Memory B cell (primary cell): Measurements from ENCODE around the gene SLC52A1.
A peak's percentile ranks its signal among the peaks of the same experiment; 100 is the strongest.

Source experiments
- ATAC-seq: fragments of 150-1000 bp; cut with Tn5 transposase; 2 replicates; pipeline ENCODE4 v1.10.0; 2021; ENCODE audit warnings: low read depth, mild to moderate bottlenecking, moderate library complexity
- DNase-seq, 2 donors: peaks; one replicate each; pipeline ENCODE4 v3.0.0; 2022; ENCODE audit warnings: low spot score in 2 of 2
- H3K27ac Mint-ChIP-seq: one replicate; pipeline ENCODE4 v1.8.0; 2022; ENCODE audit warnings: mild to moderate bottlenecking, moderate library complexity, mixed read lengths
- H3K27me3 Mint-ChIP-seq: one replicate; pipeline ENCODE4 v1.8.0; 2022; ENCODE audit warnings: mixed read lengths
- H3K36me3 Mint-ChIP-seq: one replicate; pipeline ENCODE4 v1.8.0; 2022; ENCODE audit warnings: mild to moderate bottlenecking, mixed read lengths
- H3K4me1 Mint-ChIP-seq: one replicate; pipeline ENCODE4 v1.8.0; 2022; ENCODE audit warnings: mixed read lengths
- H3K4me3 Mint-ChIP-seq: one replicate; pipeline ENCODE4 v1.8.0; 2022; ENCODE audit warnings: mild to moderate bottlenecking, moderate library complexity, mixed read lengths
- H3K9me3 Mint-ChIP-seq: one replicate; pipeline ENCODE4 v1.8.0; 2022; ENCODE audit warnings: mixed read lengths

Gene SLC52A1

DNA sequence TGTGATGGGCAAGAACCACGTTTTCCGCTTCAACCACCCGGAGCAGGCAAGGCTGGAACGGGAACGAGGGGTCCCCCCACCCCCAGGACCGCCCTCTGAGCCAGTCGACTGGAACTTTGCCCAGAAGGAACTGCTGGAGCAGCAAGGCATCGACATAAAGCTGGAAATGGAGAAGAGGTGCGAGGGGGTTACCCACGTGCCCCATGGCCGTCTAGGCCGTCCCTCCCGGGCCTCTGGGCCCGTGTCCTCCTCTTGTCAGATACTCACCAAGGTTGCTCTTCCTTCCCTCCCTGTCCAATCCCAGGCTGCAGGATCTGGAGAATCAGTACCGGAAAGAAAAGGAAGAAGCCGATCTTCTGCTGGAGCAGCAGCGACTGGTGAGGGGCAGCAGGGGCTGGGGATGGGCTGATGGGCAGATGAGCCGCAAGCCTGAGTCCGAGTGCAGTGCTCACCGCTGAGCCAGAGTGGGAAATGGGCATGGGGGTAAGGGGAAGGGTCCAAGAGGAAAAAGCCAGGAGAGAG lies 14.7 kb downstream of the SLC52A1 start:
- H3K36me3 Mint-ChIP-seq, result peaks cover 28% of the 10 kb centered on the region

DNA sequence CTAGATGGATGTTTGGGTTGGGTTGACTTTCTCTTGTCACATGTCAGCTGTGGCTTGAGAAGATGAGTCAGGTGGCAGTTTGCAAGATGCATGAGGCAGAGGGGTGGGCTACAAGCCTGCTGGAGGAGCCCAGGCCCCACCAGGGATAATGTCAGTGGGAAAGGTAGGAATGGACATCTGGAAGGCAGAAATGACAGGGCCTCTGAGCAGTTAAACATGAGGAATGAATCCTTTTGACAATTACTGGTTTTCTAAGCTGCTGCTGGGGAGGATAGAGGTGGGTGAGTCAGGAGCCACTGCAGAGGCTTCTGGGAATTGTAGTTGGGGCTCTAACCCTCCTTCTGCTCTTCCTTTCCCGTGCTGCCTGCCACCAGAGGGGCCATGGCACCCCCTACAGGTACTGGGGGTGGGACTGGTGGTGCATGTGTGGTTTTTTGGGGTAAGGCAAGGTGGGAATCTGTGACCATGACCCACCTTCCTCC lies 15.7 kb downstream of the SLC52A1 start:
- DNase-seq (no peak), ATAC-seq (no peak)
- H3K4me1 Mint-ChIP-seq, result peaks cover 5% of the 10 kb centered on the region
- no peak overlapping the region for H3K4me3 Mint-ChIP-seq
- no peaks in the 10 kb centered on the region for H3K9me3 Mint-ChIP-seq
- peak overlapping the region; percentile 62 for H3K27ac Mint-ChIP-seq
- H3K36me3 Mint-ChIP-seq, result peaks cover 28% of the 10 kb centered on the region
- no peaks in the 10 kb centered on the region for H3K27me3 Mint-ChIP-seq

More for the DNA sequence above, 14.7 kb downstream of the SLC52A1 start:
- Mint-ChIP-seq H3K27me3 (no peaks in the 10 kb centered on the region), H3K9me3 (no peaks in the 10 kb centered on the region), H3K4me3 (no peak overlapping the region), H3K4me1 (peaks cover 5% of the 10 kb centered on the region), H3K27ac (no peak overlapping the region)
- ATAC-seq, result no peak
- DNase-seq, result no peak

DNA sequence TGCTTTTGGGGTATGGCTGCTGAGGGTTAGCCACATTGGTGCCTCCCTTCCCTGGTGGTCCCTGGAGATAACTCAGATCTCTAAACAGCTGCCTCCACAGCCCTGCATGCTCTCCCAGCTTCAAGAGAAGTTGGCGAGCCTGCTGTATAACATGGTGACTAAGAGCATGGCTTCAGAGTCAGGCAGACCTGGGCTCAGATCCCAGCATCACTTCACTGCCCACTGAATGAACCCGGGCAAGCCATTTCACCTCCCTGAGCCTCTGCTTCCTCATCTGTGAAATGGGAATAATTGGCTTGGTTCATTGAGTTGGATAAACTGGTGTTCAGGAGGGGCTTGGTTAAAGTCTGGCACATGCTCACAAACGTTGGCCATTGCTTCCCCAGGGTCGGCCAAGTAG lies 20.9 kb downstream of the SLC52A1 start:
- no peaks in the 10 kb centered on the region for H3K27me3 Mint-ChIP-seq
- H3K27ac Mint-ChIP-seq, result no peak overlapping the region
- H3K36me3 Mint-ChIP-seq, result peaks cover 22% of the 10 kb centered on the region

DNA sequence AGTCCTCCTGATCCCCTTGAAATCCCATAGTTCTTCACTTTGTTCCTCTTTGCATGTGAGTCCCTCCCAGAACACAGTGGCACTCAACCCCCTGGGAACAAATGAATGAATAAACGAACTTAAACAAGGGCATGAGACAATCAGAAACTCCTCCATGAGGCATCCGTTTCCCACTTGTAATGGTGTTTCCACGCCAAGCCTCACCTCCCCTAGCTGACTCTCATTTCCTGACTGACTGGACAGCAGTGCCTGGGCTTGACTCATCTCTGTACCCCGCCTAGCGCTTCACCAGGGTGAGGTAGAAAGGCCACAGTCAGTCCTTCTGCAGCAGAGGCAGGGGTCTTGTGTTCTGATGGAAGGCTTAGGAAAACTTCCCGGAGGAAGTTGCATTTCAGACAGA lies 23.3 kb downstream of the SLC52A1 start:
- Mint-ChIP-seq H3K4me1 (peaks cover 4% of the 10 kb centered on the region), H3K4me3 (no peak overlapping the region), H3K27me3 (no peaks in the 10 kb centered on the region), H3K9me3 (no peaks in the 10 kb centered on the region), H3K36me3 (peaks cover 36% of the 10 kb centered on the region), H3K27ac (no peak overlapping the region)
- ATAC-seq (no peak), DNase-seq (no peak)

More for the DNA sequence above, 20.9 kb downstream of the SLC52A1 start:
- Mint-ChIP-seq H3K4me3 (no peak overlapping the region), H3K4me1 (peaks cover 6% of the 10 kb centered on the region), H3K9me3 (no peaks in the 10 kb centered on the region)
- DNase-seq (no peak), ATAC-seq (no peak)

DNA sequence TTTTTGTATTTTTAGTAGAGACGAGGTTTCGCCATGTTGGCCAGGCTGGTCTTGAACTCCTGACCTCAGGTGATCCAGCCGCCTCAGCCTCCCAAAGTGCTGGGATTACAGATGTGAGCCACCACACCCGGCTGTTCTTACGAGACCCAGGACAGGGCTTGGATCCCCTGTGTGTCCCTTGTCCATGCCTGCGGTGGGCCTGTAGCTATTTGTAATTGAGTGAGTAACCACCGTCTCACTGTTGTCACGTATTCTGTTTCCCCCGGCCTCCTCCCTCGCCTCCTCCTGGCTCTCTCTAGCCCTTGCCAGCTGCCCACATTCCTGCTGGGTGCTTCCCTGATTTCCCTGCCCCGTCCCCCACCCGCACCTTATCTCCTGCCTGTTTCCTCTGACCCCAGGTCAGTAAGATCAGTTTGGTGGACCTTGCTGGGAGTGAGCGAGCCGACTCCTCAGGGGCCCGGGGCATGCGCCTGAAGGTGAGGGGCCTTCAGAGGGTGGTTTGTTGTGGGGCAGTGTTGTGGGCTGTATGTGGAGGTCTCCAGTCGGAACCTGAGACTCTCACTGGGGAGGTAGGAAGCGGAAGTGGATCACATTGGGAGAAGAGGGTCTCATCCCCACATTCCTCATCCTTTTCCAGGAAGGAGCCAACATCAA lies 31.9 kb downstream of the SLC52A1 start:
- peaks cover 59% of the 10 kb centered on the region for H3K36me3 Mint-ChIP-seq

DNA sequence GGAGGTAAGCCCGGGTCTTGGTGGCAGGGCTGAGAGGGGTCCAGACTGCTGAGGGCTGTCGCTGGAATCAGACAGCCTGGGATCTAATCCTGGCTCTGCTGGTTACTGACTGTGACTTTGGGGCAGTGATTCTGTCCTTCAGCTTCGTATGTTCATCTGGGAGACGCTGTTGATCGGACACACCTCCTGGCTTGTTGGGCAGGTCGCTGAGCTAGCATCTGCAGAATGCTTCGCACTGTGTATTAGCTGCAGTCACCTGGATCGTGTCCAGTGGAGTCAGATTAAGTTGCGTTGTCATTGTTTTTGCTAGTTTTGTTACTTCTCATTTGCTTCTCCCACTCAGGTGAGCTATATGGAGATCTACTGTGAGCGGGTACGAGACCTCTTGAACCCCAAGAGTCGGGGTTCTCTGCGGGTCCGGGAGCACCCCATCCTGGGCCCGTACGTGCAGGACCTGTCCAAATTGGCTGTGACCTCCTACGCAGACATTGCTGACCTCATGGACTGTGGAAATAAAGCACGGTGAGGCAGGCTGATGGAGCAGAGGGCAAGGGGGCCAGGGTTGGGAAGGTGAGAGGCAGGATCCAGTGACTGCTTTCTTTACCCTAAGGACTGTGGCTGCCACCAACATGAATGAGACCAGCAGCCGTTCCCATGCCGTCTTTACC lies 33.0 kb downstream of the SLC52A1 start:
- Mint-ChIP-seq H3K36me3 (peaks cover 48% of the 10 kb centered on the region), H3K4me3 (no peak overlapping the region), H3K27me3 (no peaks in the 10 kb centered on the region), H3K27ac (no peak overlapping the region), H3K4me1 (peaks cover 15% of the 10 kb centered on the region), H3K9me3 (no peaks in the 10 kb centered on the region)
- DNase-seq (no peak), ATAC-seq (no peak)

More for the DNA sequence above, 31.9 kb downstream of the SLC52A1 start:
- DNase-seq, result no peak
- H3K9me3 Mint-ChIP-seq, result no peaks in the 10 kb centered on the region
- ATAC-seq, result no peak
- H3K4me1 Mint-ChIP-seq, result peaks cover 14% of the 10 kb centered on the region
- no peak overlapping the region for H3K27ac Mint-ChIP-seq
- no peak overlapping the region for H3K4me3 Mint-ChIP-seq
- H3K27me3 Mint-ChIP-seq, result no peaks in the 10 kb centered on the region

DNA sequence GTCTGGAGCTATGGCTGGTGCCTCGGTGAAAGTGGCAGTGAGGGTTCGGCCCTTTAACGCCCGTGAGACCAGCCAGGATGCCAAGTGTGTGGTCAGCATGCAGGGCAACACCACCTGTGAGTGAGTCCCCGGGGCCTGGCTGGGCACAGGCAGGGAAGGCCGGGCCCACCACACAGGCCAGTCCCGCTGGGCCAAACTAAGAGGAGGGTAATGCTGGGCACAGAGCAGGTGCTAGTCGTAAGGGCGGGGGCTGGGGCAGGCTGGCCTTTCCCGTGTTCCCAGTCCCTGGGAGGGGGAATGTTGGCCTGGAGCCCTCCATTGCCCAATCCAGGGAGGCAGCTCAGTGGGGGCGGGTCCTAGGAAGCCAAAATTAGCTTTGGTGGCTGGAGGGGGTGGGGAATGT lies 35.0 kb downstream of the SLC52A1 start:
- no peak for ATAC-seq
- no peak overlapping the region for H3K4me3 Mint-ChIP-seq
- peaks cover 22% of the 10 kb centered on the region for H3K4me1 Mint-ChIP-seq
- no peaks in the 10 kb centered on the region for H3K9me3 Mint-ChIP-seq
- H3K27me3 Mint-ChIP-seq, result no peaks in the 10 kb centered on the region
- H3K36me3 Mint-ChIP-seq, result peaks cover 37% of the 10 kb centered on the region
- H3K27ac Mint-ChIP-seq, result no peak overlapping the region
- no peak for DNase-seq

DNA sequence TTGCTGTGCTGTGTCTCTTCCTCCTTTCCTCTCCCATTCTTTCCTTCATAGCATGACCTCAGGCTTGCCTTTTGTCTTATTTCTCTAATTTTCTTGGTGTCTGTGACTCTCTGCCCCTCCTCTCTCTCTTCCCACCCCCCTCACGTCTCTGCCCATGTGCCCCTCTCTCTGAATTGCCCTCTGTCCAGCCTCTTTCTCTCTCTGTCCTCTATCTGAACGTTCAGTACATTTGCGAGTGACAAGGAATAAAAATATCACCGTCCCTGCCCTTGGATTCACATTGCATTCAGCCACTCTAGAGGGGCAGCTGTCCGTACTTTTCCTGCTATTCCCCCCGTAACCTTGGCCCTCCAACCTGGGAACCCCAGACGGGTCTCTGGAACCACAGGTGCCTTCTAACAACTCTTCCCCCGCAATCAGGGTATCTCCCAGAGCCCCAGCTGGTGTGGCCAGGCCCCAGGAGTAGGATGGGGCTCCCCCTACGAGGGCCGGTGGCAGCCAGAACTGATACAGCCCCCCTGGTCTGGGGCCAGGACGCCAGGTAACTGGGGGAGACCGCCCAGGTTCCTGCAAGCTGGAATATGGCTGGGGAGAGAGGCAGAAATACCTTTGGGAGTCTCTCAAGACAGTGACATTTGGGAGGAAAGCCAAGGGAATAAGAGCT lies 35.7 kb downstream of the SLC52A1 start:
- H3K9me3 Mint-ChIP-seq, result no peaks in the 10 kb centered on the region
- DNase-seq, result no peak
- peaks cover 30% of the 10 kb centered on the region for H3K36me3 Mint-ChIP-seq
- H3K27ac Mint-ChIP-seq, result peak overlapping the region; percentile 43
- ATAC-seq, result no peak
- H3K4me1 Mint-ChIP-seq, result peaks cover 22% of the 10 kb centered on the region
- H3K4me3 Mint-ChIP-seq, result peak overlapping the region; percentile 75
- no peaks in the 10 kb centered on the region for H3K27me3 Mint-ChIP-seq

DNA sequence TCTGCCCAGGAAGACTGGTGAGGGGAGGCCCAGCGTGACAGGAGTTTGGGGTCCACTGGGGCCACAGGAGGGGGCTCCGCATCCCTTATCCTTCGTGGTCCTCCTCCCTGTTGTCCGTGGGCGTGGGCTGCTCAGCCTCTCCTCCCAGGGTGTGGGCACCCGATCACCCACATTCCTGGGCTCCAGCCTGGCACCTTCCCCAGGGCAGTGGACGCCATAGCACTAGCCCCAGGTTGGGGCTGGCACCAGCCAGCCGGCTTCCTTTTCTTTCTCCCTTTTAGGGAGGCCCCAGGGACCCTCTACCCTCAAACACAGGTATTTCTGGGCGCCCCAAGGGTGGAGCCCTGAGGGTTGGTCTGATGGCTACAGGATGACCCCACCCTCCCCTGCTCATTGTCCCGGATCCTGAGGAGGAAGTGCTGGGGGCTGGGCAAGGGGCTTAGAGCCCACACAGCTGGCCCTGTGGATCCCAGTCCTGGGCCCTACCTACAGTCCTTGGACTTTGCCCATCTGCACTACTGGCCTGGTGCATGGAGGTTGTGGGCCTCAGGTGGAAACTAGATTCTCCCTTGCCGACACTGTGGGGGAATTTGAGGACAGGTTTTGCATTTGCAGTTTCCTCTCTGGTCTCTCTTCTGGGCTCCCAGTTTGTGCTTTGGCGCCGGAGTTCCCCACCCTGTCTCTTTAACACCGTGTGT lies 36.3 kb downstream of the SLC52A1 start:
- peak overlapping the region; percentile 75 for H3K4me3 Mint-ChIP-seq
- H3K36me3 Mint-ChIP-seq, result peaks cover 23% of the 10 kb centered on the region
- H3K4me1 Mint-ChIP-seq, result peaks cover 22% of the 10 kb centered on the region
- no peaks in the 10 kb centered on the region for H3K9me3 Mint-ChIP-seq
- no peaks in the 10 kb centered on the region for H3K27me3 Mint-ChIP-seq
- ATAC-seq, result peak; percentile 55
- peak in 1 of 2 donors; percentile 31 for DNase-seq
- H3K27ac Mint-ChIP-seq, result peak overlapping the region; percentile 43

DNA sequence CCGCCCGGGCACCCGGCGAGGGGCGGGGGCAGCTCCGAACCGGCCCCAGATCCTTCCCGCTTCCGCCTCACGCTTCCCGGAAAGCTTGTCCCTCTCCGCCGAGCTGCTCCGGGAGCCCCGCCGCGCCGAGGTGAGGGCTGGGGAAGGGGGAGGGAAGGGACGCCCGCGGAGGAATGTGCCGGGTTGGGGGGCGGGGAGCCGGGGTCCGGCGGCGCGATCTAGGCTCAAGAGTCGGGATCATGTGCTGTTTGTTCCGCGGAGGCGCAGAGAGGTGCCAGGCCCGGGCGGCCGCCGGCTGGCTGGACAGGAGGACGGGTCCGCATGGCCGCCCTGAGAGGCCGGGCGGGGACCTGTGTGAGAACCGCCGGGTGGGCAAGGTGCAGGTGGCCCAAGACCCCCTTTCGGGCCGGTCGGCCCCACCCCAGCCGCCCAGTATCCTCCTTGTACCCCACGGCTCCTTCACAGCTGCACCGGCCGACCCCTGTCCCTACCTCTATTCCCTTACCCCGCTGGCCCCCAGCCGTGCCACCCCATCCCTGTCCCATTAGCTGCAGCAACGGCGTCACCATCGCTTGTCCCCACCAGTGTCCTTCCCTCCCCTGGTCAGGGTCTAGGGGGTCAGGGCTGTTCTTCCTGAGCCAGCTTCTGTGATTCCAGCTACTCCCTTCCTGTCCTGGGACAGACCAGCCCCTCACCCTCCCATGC lies 37.0 kb downstream of the SLC52A1 start:
- Mint-ChIP-seq H3K27me3 (no peaks in the 10 kb centered on the region), H3K36me3 (peaks cover 18% of the 10 kb centered on the region), H3K27ac (peak overlapping the region; percentile 43), H3K4me3 (peak overlapping the region; percentile 75), H3K4me1 (peaks cover 22% of the 10 kb centered on the region), H3K9me3 (no peaks in the 10 kb centered on the region)
- peak in 1 of 2 donors; percentile 49 for DNase-seq
- ATAC-seq, result peak; percentile 2

DNA sequence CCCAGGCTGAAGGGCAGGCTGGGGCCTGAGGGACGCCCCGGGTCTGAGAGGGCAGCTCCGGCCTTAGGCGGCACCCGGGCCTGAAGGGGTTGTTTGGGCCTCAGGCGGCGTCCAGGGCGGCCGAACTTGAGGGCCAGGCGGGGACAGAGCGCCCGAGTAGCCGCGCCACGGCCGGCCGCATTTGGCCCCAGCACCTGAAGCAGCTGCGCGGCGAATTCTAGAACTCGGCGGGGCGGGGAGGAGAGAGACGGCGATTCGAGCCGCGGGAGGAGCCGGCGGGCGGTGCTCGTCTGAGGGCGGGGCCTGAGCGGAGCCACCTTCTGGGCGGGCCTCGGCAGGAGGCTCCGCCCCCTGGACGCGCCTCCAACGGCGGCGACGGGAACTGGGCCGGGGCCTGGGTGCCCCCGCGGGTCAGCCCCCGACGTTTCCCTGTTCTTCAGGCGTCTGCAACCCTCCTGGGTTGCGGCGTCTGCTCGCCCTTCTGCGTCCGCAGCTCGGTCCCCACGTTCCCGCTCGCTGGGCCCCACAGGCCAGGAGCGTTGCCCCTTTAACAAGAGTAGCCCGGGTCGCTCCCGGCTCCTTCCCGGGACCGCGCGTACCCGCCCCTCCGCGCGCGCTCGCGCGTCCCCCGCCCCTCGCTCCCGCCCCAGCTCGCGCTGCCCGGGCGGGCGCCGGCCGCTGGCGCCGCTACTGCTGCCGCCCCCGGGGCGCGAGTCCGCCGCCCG lies 37.8 kb downstream of the SLC52A1 start, which contains the start of the genes INCA1 and KIF1C:
TSS of gene INCA1 (minus strand) at position 221 of the 725 bp plus-strand sequence. CDS start 3,085 bp downstream, outside the sequence.
TSS of gene KIF1C (plus strand) at position 649 of the 725 bp plus-strand sequence. CDS start 2,297 bp downstream, outside the sequence.
- H3K27ac Mint-ChIP-seq, result peak within 1 kb of the TSS; percentile 81
- H3K36me3 Mint-ChIP-seq, result peaks cover 14% of the 10 kb centered on the region
- peaks cover 22% of the 10 kb centered on the region for H3K4me1 Mint-ChIP-seq
- peak; percentile 94 for DNase-seq
- peak; percentile 88 for ATAC-seq
- H3K9me3 Mint-ChIP-seq, result no peaks in the 10 kb centered on the region
- H3K27me3 Mint-ChIP-seq, result no peaks in the 10 kb centered on the region
- peak within 1 kb of the TSS; percentile 89 for H3K4me3 Mint-ChIP-seq

DNA sequence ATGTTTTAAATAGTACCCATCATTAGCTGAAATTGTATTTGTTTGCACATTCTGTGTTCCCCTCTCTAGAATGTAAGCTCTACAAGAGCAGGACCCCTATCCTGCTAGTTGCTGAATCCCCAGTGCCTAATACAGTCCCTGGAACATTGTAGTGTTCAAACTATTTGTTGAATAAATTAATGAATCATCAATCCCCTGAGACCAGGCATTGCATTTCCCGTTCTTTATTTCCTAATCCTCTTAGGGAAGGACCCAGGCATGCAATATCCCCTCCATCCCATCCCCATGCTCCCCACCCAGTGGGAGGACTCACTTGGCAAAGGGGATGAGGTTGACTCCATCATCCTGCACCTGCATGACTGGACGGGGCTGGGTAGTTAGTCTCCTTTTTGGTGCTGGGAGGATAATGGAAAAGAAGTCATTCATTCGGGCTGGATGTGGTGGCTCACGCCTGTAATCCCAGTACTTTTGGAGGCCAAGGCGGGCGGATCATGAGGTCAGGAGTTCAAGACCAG lies 41.1 kb downstream of the SLC52A1 start:
- DNase-seq, result no peak
- Mint-ChIP-seq H3K27ac (no peak overlapping the region), H3K4me3 (no peak overlapping the region), H3K4me1 (peaks cover 21% of the 10 kb centered on the region), H3K9me3 (no peaks in the 10 kb centered on the region), H3K27me3 (no peaks in the 10 kb centered on the region), H3K36me3 (no peaks in the 10 kb centered on the region)
- no peak for ATAC-seq
